ENCODE data around the gene CRISPLD2. TPM values are rescaled to one million over a fixed set of nuclear protein-coding genes. Genes with fewer than 3 reads are reported as not detected.

The CRISPLD2 gene
- total RNA-seq, 1 donor from 2014 or later: 9.0 TPM

- Mint-ChIP-seq H3K9me3 (ENCODE audit: unreplicated experiment) (peaks cover 2% of the 10 kb centered on the region), H3K27me3 (ENCODE audit: unreplicated experiment) (peaks cover 2% of the 10 kb centered on the region), H3K36me3 (ENCODE audit: unreplicated experiment) (peaks cover 14% of the 10 kb centered on the region), H3K27ac (ENCODE audit: unreplicated experiment) (no peak overlapping the region), H3K4me1 (ENCODE audit: low read depth, unreplicated experiment) (no peaks in the 10 kb centered on the region), H3K4me3 (ENCODE audit: unreplicated experiment) (no peak overlapping the region)
- no peak for TF ChIP-seq CTCF (IDR thresholded peaks at IDR 0.05; ENCODE audit: partially characterized antibody, unreplicated experiment)
- DNase-seq: no peak
Measured at GRCh38 chr16:84876873-84877606, 57.3 kb downstream of the CRISPLD2 start.

GRCh38 chr16:84878770-84879169 lies 59.0 kb downstream of the CRISPLD2 start:
- Mint-ChIP-seq H3K36me3 (ENCODE audit: unreplicated experiment) (peaks cover 15% of the 10 kb centered on the region), H3K27ac (ENCODE audit: unreplicated experiment) (no peak overlapping the region), H3K9me3 (ENCODE audit: unreplicated experiment) (peaks cover 2% of the 10 kb centered on the region), H3K4me3 (ENCODE audit: unreplicated experiment) (no peak overlapping the region), H3K4me1 (ENCODE audit: low read depth, unreplicated experiment) (no peaks in the 10 kb centered on the region), H3K27me3 (ENCODE audit: unreplicated experiment) (peaks cover 2% of the 10 kb centered on the region)
- no peak for DNase-seq
- TF ChIP-seq CTCF (IDR thresholded peaks at IDR 0.05; ENCODE audit: partially characterized antibody, unreplicated experiment): no peak

- H3K9me3 Mint-ChIP-seq (ENCODE audit: unreplicated experiment): peaks cover 2% of the 10 kb centered on the region
- H3K27me3 Mint-ChIP-seq (ENCODE audit: unreplicated experiment): peaks cover 2% of the 10 kb centered on the region
- peaks cover 10% of the 10 kb centered on the region for H3K36me3 Mint-ChIP-seq (ENCODE audit: unreplicated experiment)
- no peak overlapping the region for H3K4me3 Mint-ChIP-seq (ENCODE audit: unreplicated experiment)
- no peak overlapping the region for H3K27ac Mint-ChIP-seq (ENCODE audit: unreplicated experiment)
- peaks cover 9% of the 10 kb centered on the region for H3K4me1 Mint-ChIP-seq (ENCODE audit: low read depth, unreplicated experiment)
- TF ChIP-seq CTCF (IDR thresholded peaks at IDR 0.05; ENCODE audit: partially characterized antibody, unreplicated experiment): no peak
- no peak for DNase-seq
Measured at GRCh38 chr16:84879569-84880487, 60.0 kb downstream of the CRISPLD2 start.

- Mint-ChIP-seq H3K27me3 (ENCODE audit: unreplicated experiment) (peaks cover 2% of the 10 kb centered on the region), H3K27ac (ENCODE audit: unreplicated experiment) (no peak overlapping the region)
Measured at GRCh38 chr16:84881702-84882521, 62.1 kb downstream of the CRISPLD2 start.

More at GRCh38 chr16:84881702-84882521, 62.1 kb downstream of the CRISPLD2 start:
- Mint-ChIP-seq H3K9me3 (ENCODE audit: unreplicated experiment) (peaks cover 2% of the 10 kb centered on the region), H3K4me3 (ENCODE audit: unreplicated experiment) (no peak overlapping the region), H3K4me1 (ENCODE audit: low read depth, unreplicated experiment) (peaks cover 14% of the 10 kb centered on the region), H3K36me3 (ENCODE audit: unreplicated experiment) (peaks cover 10% of the 10 kb centered on the region)
- TF ChIP-seq CTCF (IDR thresholded peaks at IDR 0.05; ENCODE audit: partially characterized antibody, unreplicated experiment): no peak
- DNase-seq: no peak
